ENCODE results near the gene ARL8B.

ARL8B gene

DNA sequence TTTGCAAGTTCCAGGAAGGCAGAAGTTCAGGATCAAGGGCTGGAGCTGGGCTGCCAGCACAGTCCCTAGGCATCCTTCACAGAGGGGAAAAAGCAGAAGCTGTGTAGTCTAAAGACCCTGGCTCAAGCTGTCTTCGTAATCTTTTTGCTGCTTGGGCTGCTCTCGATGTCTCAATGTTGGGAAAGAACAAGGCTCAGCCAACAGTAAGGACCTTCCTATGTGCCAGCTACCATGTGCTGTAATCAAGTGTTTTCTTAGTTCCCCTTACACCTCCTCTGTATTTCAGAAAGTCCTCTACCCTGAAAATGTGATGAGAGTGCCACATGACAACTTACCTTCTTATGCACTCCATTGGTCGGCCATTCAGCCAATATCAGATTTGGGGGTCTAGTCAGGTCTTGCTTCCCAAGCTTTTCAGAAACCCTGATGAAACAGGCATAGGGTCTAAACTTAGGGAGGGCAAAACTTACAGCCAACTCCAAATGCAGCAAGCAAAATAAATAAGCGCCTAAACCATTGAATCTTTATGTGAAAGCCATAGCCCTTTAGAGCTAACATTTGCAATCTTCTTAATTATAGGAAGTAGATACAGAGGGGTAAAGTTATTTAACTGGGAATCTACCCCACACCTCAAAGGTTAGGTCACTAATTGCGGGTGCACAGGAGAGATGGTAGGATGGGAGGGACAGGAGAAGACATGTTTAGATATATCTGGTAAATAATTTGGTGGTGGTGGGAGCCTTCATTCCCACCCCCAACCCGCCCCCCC is 64.2 kb downstream of the ARL8B start:
- DNase-seq (ENCODE audit: low read depth, low spot score) = no peak

GRCh38 chr3:5186858-5187155 is 64.7 kb downstream of the ARL8B start:
- DNase-seq (ENCODE audit: low read depth, low spot score) = no peak

DNA sequence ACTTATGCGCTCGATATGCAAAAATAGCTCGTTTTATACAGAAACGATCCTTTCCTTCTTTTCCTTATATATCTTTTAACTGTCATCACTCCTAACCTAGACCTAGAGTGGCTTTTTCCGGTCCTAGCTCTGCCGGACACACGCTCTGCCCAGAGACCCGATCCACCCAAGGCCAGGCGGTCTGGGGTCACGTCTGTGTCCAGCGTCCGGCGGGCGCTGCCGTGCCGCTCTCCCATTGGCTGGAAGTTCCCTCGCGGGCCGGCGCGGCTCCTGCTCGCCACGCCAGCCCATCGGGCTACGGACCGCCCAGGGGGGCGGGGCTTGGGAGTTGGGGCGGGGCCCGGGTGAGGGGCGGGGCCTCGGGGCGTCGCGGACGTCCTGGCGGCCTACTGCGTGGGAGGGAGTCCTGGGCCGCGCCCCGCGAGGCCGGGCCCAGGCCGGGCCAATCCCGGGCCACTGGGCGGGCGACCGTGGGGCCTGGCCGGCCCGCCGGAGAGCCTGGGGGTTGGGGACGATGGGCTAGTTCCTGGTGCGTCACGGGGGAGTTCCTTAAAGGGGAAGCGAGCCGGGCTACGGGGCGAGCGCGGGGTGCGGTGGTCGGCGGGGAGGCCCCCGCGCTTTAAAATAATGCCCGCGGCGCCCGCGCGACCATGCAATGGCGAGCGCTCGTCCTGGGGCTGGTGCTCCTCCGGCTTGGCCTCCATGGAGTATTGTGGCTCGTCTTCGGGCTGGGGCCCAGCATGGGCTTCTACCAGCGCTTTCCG is 65.2 kb downstream of the ARL8B start, which contains the start of gene EDEM1:
EDEM1 (plus strand) TSS at position 552 of the 764 bp plus-strand sequence; CDS start at position 651, 99 bp downstream.
- DNase-seq (ENCODE audit: low read depth, low spot score) = peak; percentile 68

DNA sequence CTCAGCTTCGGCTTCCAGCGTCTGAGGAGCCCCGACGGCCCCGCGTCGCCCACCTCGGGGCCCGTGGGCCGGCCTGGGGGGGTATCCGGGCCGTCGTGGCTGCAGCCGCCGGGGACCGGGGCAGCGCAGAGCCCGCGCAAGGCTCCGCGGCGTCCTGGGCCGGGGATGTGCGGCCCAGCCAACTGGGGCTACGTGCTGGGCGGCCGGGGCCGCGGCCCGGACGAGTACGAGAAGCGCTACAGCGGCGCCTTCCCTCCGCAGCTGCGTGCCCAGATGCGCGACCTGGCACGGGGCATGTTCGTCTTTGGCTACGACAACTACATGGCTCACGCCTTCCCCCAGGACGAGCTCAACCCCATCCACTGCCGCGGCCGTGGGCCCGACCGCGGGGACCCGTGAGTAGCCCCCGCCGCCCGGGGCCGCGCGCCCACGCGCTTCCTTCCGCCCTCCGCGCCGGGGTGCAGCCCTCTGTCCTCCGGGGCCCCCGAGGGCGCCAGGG is 65.9 kb downstream of the ARL8B start:
- no peak for DNase-seq (ENCODE audit: low read depth, low spot score)

DNA sequence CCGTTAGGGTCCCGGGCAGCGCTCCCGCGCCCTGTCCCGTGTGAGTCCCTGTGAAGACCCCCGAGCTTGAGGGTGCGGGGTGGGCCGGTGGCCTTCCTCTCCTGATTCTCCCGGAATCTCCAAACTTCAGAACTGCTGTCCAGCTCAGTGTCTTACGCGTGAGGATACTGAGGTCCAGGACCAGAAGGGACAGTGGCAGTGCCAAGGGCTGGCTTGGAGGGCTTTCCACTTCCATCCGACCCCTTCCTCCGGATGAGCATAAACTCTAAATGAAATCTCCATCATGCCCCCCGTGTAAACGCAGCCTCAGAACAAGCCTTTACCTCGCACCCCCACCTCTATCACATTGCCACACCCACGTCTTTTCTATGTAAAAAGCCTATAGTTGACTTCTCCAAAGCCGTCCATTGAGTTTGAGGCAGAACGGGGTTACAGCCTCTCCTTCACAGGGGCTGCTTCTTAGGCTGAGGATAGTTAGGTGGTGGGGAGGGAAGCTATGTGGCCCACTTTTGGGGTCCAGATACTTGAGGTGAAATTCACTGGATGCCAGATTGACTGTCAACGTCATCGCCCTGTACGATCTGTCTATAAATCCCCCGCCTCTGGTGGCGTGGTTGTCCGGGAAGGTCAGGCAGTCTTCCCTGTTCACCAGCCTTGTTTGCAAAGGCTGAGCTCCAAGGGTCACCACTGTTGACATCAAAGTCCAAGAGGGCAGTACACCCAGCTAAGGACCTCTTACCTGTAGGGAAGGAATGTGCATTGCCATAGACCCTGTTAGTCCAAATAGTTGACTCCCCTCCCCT is 66.5 kb downstream of the ARL8B start:
- no peak for DNase-seq (ENCODE audit: low read depth, low spot score)

GRCh38 chr3:5190147-5190791 is 68.2 kb downstream of the ARL8B start:
- DNase-seq (ENCODE audit: low read depth, low spot score) = no peak

GRCh38 chr3:5191555-5192304 is 69.6 kb downstream of the ARL8B start:
- DNase-seq (ENCODE audit: low read depth, low spot score) = no peak

- no peak for DNase-seq (ENCODE audit: low read depth, low spot score)
Measured at GRCh38 chr3:5192571-5193365, 70.7 kb downstream of the ARL8B start.

DNA sequence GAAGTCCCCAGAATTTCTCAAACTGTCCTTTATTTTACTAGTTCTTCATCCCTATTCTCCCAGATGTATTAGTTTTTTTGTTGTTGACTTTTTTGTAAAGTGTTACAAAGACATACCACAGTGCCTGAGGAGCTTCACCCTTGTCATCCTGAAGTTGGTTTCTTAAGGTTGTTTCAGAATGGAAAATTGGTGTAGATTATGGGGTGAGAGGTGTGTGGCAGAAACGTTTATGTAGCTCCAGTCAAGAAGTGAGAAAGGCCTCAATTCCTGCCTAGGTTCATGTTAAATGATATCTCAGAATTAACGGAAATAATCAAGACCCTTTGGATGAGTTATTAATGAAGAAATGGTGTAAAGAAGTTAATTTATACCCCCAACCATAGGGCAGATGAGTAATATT is 72.2 kb downstream of the ARL8B start:
- DNase-seq (ENCODE audit: low read depth, low spot score) = no peak

GRCh38 chr3:5194801-5195509 is 72.9 kb downstream of the ARL8B start:
- DNase-seq (ENCODE audit: low read depth, low spot score) = no peak

DNA sequence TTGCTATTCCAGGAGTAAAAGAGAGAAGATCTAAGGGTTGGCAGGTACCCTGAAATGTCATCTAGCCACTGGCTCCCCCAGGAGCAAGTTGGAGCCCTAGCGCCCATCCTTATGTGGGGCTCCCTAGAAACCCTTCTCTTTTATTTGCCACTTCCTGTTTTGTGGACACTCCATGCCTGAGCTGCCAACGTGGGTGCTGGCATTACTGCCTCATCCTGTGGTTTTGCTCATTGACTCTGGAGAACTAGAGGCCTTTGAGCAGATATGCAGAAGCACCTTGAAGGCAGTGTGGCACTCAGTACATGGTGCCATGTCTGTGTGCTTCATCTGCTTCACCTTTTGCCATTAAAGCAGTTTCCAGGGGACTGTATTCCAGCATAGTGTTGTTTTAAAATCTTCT is 73.5 kb downstream of the ARL8B start:
- DNase-seq (ENCODE audit: low read depth, low spot score) = no peak

- DNase-seq (ENCODE audit: low read depth, low spot score) = no peak
Measured at GRCh38 chr3:5197022-5197421, 74.9 kb downstream of the ARL8B start.

GRCh38 chr3:5197470-5198312 is 75.6 kb downstream of the ARL8B start:
- no peak for DNase-seq (ENCODE audit: low read depth, low spot score)

- DNase-seq (ENCODE audit: low read depth, low spot score) = no peak
Measured at GRCh38 chr3:5198313-5198677, 76.2 kb downstream of the ARL8B start.

DNA sequence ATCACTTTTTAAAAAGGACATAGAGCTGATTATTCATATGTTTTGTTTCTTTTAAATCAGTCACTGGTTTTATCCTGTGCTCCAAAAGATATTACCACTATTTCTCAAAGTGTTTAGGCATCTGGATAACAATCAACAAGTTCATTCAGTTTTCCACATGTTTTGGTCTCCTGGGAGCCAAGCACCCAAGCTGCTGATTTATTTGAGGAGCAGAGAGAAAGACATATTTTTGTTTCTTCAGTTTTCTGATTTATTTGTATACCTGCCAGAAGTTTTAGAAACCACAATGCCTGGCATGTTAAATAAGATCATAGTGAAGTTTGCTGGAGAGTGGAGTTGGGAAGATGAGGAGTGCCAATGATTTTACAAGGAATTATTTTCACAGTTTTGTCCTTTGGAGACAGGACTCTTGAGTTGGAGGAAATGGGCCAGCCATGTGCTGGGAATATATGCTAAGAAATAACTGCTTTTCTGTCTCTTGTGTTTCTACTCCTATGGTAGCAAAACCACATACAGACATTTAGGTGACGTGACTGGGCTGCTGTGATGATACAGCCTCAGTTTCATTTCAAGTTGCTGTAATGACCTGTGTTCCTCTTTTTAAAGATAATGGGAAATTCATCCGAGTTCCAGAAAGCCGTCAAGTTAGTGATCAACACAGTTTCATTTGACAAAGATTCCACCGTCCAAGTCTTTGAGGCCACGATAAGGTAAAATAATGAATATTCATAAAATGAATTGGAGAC is 77.1 kb downstream of the ARL8B start:
- DNase-seq (ENCODE audit: low read depth, low spot score) = no peak

- DNase-seq (ENCODE audit: low read depth, low spot score) = no peak
Measured at GRCh38 chr3:5201536-5201935, 79.4 kb downstream of the ARL8B start.

- no peak for DNase-seq (ENCODE audit: low read depth, low spot score)
Measured at GRCh38 chr3:5202222-5202621, 80.1 kb downstream of the ARL8B start.

Measured in brain pericyte (primary cell).